Amniotic epithelial cell (primary cell): Measurements from ENCODE around the gene C1orf87.

ENCODE experiments used
- DNase-seq: peaks from one replicate; pipeline ENCODE4 v3.0.0-alpha.2; 2010; ENCODE audit warnings: low read depth

Gene C1orf87, protein sequence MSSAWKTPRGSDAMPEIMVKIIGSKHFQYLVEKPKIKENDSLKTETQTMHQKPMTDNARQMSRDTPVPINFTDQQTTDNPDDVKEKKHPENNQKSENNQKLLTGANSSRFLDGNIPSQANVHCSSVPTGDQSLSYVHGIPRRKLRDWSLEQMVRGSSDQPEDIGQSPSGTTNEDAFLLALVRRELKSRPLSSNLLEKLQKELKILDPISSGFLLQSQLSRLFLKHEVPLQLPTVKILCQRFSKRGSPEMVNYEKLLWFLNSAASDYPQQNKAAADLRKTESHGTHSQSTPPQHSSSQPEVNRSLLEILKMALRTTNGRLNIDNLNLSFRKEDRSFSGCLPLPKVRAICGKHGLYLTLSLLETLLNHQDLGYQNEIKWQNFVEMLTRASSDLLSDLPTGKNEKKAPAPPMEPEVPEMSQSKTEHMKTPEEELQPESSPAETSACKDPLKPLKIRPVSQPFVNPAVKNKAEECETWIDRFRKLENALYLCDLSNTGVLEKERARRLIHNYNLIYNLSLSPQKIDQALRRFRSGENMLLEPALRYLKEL

DNA sequence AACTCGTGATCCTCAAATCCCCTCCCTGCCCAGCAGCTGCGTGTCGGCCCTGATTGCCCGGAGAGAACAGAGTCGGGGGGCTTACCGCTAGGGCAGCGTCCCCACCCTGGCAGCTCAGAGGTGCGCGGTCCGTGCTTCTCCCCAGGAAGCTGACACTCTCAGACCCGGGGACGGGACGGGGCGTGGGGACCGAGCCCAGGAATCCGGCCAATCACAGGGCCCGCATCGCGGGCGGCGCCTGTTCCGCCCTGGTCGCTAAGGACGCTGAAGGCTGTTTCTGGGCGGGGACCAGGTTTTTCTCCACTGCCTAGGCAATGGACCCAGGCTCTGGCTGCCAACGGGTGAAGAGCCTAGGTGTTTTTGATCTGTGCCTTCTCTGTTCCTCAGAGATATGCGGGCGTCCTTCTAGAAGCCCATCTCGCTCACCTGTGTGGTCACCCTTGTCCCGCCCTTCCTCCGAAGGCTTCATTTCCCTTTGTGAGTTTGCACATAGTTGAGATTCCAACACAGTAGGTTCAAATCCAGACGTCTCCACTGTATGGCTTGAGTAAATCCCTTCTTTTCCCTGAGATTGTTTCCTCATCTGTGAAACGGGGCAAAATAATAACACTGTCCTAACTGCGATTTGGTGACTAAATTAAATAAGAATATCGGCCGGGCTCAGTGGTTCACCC lies at the start of gene C1orf87:
TSS of gene C1orf87 (minus strand) at position 166 of the 674 bp plus-strand sequence. CDS start 1,127 bp downstream, outside the sequence.
- no peak for DNase-seq

DNA sequence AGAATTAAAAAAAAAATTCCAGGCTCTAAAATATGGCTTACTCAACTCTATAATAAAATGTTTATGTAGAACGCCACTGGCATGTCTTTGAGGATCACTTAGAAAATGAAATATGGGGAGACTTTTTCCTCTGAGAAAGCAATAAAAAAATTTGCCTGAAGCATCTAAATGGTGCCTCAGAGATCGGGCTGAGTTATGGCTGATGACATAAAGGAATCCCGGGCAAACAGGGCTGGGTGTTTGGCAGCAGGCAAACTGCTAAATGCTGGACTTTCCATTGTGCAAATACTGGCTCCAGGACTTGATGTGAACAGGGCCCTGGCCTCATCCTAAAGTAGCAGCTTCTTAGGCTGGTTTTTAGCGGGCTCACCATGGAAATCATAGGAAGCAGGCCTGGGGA lies 44.5 kb upstream of the C1orf87 start:
- no peak for DNase-seq

DNA sequence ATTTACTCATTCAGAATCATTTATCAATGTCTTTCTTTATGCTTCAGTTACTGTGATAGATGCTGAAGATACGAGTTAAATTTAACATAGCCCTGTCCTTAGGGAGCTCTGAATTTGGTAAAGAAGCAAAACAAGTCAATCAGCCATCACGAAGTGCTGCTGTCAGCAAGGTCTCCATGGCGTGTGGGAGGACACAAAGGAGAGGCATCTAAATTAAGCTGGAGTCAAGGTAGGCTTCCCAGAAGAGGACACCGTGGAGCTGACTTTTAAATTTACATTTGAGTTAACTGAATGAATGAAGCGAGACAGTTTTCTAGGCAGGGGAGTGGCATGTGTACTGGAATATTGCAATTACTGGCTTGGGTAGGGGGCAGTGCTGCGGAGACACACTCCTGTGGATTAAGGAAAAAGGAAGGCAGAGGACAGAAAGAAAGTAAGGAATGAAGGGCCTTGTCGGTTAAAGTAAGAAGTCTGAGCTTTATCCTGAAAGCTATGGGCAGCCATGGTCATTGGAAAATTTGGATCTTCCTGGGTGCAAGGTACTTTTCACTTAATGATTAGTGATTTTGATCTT lies 41.3 kb upstream of the C1orf87 start:
- no peak for DNase-seq

DNA sequence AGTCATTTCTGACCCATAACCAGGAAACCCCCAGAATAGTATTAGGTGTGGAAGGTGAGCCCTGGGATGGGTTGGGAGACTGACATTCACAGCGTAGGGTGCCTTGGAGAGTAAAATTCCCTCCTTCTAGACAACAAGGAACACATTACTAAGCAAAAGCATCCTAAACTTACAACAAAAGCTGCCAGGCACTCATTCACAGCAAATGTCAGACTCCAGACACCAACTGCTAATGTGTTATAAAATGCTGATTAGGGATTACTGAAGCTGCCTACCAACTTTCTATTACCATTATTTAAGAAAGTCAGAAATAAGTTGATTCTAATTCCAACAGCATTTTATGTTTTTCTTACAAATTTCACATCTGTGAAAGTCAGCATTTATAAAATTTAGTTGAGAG lies 40.0 kb upstream of the C1orf87 start:
- DNase-seq: no peak

DNA sequence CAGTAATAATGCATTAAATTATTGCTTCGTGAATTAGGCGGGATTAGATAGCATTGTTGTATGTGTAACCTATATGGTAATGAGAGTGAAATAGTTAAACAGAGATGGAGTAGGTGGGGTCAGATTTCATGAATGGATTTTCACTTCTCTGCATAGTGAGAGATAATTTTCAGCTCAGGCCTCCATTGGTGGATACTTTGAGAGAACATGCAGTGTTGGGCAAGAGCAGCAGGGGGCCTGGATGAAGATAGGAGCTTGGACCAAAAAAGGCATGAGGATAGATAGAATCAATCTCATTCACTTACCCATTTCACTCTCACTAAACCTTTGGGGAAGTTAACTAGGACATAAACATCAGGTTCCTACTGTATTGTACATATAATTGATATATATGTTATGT lies 39.5 kb upstream of the C1orf87 start:
- DNase-seq: no peak

DNA sequence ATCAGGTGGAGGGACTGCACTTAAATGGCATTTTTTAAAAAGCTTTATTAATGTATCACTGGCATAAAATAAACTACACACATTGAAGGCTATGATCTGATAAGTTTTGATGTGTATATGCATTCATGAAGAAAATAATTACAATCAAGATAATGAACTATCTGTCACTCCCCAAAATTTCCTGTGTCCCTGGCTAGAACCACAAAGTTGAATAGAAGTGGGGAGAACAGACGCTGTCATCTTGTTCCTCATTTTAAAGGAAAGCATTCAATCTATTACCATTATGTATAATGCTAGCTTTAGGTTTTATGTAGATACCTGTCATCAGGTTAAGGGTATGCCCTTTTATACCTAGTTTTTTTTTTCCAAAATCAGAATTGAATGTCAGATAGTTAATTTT lies 38.1 kb upstream of the C1orf87 start:
- DNase-seq: no peak

DNA sequence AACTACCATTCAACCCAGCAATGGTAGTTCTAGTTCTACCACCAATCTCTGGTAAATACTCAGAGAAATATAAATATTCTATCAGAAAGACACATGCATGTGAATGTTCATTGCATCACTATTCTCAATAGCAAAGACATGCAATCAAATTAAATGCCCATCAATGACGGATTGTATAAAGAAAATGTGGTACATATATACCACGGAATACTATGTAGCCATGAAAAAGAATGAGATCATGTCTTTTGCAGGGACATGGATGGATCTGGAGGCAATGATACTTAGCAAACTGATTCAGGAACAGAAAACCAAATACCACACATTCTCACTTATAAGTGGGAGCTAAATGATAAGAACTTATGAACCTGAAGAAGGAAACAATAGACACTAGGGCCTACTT lies 37.5 kb upstream of the C1orf87 start:
- DNase-seq: no peak

DNA sequence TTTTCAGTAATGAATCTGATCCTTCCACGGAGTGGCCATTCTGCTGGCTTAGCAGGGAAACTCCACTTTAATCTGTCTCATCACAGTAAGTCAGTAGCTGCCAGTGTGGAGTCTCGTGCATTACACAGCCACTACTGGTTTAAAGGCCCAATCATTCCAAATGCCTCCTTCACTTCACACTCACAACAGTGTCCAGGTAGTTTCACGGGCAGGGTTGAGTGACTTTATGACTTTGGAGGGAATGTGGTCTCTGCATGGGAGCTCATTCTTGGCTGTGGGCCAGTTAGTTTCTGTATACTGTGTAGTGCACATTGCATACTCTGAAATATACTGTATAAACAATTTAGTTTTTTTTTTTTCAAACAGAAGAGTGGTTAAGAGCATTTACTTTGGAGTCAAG lies 34.6 kb upstream of the C1orf87 start:
- DNase-seq: no peak

DNA sequence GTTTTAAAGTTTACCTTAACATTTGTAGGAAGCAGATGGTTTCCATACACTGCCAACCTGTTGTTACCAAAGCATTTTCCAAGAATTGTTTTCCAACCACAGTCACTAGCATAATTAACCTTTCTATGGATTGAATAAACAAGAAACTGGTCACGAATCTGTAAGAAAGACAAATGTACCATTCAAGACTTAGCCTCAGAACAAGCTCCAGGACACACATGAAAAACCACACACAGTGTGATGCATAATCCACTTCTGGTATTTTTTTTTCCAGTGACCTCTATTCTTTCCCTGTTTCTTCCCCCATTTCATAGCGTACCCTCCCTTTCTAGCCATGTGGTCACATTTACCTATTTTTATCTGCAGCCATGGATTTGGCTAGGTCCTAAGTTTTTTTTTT lies 29.6 kb upstream of the C1orf87 start:
- DNase-seq: no peak

DNA sequence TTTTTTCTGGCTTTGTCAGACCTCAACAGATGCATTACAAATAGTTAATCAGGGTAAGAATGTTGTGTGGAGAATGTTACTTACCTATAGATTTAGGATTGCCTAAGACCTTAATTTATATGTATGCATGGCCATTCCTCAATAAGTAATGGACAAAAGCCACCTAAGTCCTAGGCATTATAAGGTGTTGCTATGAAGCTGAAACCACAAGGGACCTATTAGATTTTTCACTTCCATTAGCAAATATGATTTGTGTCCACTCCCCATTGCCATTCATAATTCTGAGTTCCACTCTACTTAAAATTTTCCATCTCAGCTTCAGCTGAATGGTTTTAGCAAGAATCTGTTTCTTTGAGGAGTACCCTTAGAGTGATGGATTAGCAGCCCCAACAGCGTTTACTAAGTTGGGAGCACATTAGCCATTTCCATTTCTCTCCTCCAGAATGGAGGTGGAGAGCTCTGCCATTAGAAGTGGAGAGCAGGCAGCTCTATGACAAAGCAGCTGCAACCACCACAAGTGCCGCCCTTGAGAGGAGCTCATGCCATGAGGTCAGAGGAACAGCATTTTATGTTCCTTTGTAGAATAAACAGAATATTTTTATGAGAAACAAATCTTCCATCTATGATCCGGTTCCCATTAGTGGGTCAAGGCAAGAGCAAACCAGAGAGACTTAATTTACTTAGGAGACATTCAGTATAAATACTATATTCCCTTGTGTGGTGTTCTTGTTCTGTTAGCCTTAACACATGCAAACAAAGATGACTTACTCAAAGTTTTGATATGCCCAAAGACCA lies 28.9 kb upstream of the C1orf87 start:
- no peak for DNase-seq

DNA sequence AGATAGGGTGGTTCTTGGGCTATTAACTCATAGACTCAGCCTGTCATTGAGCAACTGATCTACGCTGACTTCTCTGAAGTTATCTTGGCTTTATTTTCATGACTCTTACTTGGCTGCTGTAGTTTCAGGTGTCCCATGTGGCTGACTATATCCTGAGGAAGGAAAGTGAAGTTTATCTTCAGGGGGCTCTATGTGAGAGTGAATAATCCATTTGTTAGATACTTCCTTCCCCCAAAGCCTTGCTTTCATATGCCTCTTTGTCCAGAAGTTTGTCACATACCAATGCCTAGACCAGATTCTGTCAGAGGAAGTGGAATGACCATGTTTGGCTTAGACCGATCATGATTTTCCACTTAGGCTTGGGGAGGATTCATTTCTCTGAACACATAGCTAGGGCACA lies 27.9 kb upstream of the C1orf87 start:
- DNase-seq: no peak

DNA sequence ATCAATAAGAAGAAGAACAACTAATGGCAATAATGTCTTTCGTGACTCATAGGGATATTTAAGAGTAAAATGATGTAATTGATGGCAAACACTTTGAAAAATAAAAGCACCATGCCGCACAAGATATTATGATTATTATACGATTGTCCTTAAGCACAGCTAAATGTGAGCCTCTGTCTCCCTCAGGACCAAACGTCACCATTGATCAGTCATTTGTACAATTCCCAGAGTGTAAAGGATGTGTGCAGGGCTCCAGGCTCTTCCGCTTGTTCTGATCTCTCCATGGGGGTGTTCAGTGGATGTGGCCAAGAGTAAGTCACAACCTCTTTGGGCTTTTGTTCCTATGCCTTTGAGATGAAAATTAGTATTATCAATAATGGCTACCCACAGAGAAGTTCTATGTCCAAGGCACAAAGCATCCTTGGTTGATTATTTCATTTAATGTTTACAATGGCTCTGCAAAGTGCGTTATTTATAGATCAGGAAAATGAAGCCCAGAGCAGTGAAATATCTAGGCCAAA lies 17.7 kb upstream of the C1orf87 start:
- DNase-seq: no peak

DNA sequence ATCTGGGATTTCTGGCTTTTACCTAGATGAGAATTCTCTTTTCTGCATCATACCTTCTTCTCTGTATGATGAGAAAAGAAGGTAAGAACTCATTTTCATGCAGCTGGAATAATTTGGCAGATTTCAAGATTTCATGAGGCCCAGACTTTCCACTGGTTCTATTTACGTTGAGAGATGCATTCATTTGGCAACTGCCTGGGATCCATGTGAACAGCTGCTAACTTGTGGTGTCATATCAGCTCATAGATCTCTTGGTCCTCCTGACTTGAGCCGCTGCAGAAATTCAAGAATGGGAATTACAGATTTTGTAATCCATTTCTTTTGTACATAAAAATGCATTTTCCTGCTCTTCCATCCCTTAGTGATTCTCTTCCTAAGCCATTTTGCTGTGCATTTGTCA lies 17.1 kb upstream of the C1orf87 start:
- no peak for DNase-seq

DNA sequence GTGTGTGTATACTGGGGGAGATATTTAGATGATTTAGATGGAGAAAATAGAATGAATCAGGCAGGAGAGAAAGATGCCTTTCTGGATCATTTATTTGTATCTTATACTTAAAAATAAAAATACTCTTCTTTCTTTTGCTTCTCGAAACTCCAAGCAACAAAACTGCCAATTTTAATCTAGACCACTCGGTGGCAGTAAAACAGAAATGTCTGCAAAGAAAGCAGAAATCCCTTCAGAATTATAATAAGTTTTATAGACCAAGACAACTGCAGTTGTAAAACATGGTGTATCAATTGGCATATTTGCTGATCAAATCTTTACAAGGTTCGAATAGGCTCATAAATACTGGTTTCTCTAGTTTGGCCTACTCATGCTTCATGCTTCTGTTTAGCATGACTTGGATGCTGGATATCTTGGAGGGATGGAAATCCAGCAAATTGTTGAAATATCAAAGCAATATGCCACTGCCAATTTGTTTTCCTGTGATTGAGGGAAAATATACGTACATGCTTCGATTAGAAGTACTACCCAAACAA lies 15.1 kb upstream of the C1orf87 start:
- no peak for DNase-seq

DNA sequence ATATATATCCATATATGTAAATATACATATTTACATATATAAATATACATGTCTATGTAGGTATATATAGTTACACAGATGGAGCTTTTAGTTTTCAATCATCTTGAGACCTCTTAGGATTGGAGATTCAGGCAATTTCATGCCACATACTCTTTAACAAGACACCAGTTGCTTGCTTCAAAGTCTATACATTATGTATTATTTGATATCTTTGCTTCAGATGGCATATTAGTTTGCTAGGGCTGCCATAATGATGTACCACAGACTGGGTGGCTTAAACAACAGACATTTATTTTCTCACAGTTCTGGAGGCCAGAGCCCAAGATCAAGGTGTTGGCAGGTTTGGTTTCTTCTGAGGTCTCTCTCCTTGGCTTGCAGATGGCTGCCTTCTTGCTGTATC lies 14.1 kb upstream of the C1orf87 start:
- no peak for DNase-seq

DNA sequence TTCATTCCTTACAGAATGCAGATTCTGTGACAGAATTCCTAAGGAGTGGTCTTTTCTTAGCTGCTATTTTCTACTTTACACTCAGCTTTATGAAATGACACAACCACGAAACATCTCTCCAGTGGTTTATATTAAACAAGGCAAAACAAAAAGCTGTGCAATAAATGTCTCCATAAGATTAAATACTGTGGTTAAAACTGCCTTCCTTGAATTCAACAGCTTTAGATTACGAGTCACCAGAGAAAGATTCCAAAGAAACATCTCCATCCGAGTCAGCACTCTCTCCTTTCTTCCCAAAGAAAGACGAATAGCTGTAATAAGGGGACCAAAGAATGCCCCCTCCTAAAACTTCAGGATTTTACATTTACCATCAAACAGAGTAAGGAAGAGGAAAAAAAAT lies 4.6 kb upstream of the C1orf87 start:
- peak; percentile 71 for DNase-seq

DNA sequence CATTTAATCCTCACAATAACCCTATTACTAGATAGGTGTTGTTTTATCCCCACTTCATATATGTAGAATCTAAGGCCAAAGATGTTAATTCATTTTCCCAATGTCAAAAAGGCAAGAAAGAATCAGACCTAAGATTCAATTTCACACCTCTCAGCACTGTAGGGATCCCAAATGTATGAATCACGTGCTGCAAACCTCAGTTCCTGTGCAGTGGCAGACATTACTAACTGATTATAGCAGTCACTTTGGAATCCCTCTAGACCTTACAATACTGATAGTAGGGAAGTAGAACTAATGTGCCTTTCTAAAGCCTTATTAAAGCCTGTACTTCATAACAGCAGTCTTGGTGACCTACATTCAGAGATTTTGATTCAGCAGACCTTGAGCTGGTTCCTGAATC lies 2.3 kb downstream of the C1orf87 start:
- DNase-seq: peak; percentile 21

DNA sequence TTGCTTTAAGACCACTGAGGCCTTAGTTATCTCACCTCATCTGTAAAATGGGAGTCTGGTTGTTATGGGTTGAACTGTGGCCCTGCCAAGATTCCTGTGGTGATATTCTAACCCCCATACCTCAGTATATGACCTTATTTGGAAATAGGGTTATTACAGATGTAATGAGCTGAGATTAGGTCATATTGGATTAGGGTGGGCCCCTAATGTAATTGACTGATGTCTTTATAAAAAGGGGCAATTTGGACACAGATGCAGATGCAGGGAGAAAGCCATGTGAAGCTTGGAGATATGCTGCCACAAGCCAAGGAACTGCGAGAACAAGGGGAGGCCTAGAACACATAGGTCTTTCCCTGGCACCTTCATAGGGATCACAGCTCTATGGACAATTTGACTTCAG lies 3.9 kb downstream of the C1orf87 start:
- DNase-seq: no peak

DNA sequence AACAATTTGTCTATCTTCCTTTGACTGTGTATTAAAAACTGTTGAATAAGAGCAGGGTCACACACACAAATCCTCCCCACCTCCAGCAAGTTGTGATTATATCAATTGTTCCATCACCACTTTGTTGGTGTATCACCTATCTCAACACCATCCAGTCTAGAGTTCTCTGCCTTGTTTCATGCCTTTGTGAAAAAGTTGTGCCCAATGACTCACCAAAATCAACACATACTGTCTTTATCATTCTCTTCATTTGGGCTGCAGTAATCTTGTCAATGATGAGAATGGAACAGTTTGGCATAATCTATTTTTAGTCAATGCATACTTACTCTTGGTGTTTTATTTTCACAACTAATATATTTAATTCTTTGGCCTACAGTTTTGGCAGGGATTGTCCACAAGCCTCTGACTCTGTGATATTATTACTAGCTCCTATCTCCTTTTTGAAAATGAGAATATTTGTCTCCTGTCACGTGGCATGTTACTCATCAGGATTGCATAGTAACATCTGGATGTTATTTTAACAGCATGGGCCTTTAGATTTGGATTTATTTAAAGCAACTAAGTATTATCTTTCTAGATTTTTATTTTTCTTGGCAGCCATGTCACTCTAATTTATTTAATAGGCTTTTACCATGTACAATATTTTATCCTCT lies 5.1 kb downstream of the C1orf87 start:
- DNase-seq: peak; percentile 18

DNA sequence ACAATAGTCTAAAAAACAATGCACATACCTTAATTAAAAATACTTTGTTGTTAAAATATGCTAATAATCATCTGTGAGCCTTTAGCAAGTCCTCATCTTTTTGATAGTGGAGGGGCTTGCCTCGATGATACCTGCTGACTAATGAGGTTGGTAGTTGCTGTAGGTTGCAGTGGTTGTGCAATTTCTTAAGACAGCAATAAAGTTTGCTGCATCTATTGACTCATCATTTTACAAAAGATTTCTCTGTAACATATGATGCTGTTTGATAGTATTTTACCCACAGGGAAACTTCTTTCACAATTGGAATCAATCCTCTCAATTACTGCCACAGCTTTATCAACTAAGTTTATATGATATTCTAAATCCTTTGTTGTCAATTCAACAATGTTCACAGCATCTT lies 7.6 kb downstream of the C1orf87 start:
- peak; percentile 77 for DNase-seq

DNA sequence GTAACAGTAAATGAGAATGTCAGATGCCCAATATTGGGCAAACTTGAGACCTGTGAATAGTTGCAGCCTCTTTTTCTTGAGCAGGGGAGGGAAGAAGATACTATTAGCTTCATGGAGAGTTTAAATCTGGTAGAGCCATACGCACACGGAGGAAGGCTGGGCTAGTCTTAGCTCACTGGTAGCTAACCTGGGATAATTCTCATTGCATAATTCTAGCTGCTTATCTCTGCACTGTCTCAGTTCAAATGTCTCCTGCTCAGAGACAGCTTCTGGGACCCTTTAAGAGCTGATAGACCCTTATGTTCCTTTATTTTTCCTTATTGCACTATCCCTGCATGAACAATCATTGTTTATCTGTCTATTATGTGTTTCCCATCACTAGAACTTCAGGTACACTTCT lies 8.4 kb downstream of the C1orf87 start:
- DNase-seq: no peak
